LNCAP (cell line): ENCODE results near the gene PXK.
A peak's percentile ranks its signal among the peaks of the same experiment; 100 is the strongest.

ENCODE experiments used
- CTCF ChIP-seq: fragments of 450-650 bp; IDR thresholded peaks from 2 replicates; pipeline ENCODE4 v1.5.1; 2017; ENCODE audit warnings: mild to moderate bottlenecking

The PXK gene

DNA sequence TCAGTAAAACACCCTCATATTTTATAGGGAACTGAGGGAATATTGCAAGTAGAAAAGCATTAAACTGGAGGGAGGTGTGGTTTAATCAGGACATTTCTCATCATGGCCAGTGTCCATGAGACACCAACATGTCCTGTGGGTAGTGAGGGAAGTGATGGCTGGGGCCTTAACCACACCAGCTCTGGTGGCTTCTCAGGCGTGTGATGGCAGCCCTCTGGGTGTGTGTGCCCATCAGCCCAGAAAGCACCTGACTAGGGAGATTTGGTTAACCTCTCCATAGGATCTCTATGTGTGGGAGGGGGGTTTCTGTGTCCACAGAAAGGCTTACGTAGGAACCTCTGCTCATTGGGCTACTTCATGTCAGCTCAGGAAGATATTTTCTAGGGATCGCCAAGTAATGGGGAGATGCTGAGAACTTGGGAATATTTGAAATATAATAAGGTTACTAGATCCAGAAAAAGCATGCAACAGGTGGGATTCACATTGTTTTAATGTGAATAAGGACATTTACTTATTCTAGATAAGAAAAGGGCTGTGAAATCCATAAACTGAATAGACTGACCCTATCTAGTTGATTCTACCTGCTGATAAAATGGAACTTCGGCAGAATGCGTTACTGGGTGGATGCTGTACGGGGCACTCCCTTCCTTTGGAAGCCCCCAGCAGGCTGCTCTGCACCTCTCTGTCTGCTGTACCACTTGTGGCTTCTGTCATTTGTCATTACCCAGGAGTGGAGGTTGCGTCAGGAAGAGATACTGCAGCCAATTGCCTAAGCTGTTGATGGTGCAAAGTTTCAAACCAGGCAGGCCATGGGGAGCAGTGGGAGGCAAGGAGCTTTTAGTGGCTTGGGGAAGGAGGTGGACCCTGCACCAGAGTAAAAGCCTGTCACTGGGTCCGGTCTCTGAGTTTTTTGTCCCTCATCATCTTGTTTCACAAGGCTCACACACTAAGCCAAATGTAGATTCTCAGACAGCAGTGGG is 79.4 kb downstream of the PXK start:
- no peak for TF ChIP-seq CTCF

DNA sequence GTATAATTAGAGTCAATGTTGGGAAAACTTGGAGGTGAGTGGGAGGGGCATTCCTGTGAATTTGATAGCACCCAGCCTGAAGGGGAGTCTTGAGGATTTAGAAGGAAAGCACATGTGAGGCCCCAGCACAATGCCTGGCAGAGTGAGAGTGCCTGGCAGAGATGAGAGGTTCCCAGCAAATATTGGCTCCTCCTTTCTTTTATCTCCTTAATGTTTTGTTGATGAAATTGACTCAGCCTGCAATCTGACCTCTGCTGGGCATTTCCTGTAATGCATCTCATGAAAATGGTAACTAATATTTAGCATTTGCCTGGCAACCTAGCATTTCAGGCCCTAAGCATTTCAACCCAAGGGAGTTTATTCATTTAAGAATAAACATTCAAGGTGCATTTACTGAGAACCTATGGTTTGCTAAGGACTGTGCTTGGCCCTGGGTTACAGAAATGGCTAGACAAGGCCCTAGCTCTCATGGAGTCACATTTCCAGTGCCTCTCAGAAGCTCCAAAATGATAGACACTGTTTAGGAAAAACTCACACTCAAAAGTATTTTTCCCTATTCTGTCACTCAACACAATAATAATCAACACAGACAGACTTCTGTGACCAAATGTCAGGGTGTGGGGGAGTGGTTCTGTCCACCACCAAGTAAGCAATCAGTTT is 82.0 kb downstream of the PXK start:
- peak; percentile 77 for TF ChIP-seq CTCF

DNA sequence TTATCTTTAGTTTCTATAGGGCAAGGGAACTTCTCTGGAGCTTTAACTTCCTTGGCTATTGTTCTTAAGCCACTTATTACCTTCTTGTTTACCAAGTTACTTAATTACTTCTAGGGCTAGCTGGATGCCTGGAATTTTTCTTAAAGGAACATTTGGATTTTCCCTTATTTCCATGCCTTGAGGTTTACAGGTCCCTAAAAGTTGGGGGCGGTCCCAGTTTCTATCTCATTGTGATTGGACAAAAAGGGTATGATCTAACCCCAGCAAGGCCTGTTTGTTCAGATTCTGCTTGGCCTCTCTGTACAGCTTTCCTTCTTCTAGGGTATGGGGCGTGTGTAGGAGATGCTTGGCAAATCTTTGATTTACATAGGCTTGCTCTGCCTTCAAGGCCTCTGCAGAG is 83.5 kb downstream of the PXK start:
- no peak for TF ChIP-seq CTCF

DNA sequence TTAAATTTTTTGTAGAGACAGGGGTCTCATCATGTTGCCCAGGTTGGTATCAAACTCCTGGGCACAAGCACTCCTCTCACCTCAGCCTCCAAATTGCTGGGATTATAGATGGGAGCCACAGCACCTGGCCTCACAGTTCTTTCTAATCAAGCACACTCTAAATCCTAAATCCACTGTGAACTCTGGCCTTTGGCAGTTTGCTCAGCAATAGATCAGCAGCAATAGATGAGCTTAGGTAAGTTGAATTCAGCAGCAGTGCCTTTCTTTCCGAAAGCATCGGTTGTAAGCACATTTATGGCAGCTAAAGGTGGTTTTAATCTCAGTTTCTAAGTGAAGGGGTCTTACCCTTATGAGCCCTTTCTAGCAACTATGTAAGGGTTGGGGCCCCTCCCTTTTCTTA is 84.4 kb downstream of the PXK start:
- TF ChIP-seq CTCF = no peak

- no peak for TF ChIP-seq CTCF
Measured at GRCh38 chr3:58418227-58418626, 85.5 kb downstream of the PXK start.

DNA sequence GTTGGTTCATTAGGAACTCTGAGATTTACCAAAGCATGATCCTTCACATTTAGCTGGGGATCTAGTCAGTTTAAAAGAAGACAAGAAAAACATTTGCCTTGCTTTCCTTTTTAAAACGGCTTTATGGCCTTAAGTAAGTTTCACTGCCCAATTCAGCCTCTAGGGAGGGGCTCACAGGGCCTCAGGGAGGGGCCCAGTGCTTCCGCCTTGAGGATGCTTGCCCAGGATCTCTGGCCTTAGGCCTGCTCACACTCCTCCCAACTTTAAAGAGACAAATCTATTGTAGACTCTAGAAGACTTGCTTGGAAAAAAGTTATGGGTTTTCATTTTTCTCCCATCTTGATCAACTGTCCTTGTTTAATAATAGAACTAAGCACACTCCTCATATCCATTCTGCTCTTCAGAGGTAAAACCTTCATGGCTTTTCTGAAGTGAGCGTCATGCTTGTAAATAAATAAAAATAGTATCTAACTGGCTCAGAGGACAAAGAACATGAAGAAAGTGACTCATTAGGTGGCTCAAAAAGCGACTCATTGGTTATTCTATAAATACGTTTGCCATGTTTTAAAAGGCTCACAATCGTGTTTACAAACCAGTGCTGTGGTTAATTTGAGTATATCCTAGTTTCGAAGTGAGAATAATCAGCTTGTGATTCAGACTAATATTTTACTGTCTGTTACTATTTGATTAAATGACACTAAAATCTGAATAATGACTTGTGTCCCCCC is 87.3 kb downstream of the PXK start:
- TF ChIP-seq CTCF = no peak

DNA sequence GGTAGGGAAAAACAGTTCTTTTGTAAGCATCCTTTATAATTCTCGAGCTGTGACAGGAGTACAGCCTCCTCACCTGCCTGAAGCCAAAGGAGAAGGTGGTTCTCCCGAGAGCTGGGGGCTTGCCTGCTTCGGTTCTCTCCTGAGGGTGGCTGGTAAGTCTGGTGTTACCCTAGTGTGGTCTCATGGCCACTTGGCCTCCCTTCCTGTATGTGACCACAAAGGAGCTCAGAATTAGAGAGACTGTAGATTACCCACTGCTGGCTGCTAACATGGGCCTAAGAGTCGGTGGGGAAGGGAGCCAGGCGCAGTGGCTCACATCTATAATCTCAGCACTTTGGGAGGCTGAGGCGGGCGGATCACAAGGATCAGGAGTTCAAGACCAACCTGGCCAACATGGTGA is 88.3 kb downstream of the PXK start:
- no peak for TF ChIP-seq CTCF
